Adrenal gland (tissue), 5 donors: ENCODE measurements around the gene MYO9A.

Experiments used
- POLR2A ChIP-seq, 2 donors: fragments of 450-650 bp; IDR thresholded peaks; one replicate each; pipeline ENCODE4 v1.6.1; 2017; ENCODE audit warnings: antibody characterized with exemption in 2 of 2, mild to moderate bottlenecking in 2 of 2, moderate library complexity in 1 of 2
- TF ChIP-seq, protein P1 (sequence below), 6 experiments: fragments of 450-650 bp in 4 of 6; fragments of 200-600 bp in 2 of 6; sonication (generic) in 1 of 6; IDR thresholded peaks; 1 replicate in 5 of 6; 2 replicates in 1 of 6; pipeline versions ENCODE4 v1.5.1 to v1.8.0; 2016 to 2021; ENCODE audit warnings: antibody characterized with exemption in 6 of 6, mild to moderate bottlenecking in 2 of 6, moderate library complexity in 1 of 6
- donor health status: DM: no; HTN: no; CAD: no.

DNA sequence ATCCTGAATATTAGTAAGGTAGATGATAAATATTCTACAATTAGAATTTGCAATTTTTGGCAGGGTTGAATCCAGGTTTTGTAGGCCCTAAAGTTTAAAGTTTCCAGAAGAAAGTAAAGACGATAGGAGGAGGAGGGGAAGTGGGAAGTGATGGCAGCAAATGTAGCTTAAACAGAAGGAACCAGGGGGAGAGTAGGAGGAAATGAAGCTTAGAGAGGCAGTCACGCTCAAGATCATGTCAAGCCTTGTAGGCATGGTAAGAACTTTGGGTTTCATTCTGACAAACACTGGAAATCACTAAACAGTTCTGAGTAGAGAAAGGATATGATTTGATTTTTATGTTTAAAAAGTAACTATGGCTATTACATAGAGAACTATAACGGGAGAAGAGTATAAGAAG lies 243.7 kb downstream of the MYO9A start:
- no peak for TF ChIP-seq POLR2A (IDR thresholded peaks at IDR 0.05)
- TF ChIP-seq, protein P1, sequence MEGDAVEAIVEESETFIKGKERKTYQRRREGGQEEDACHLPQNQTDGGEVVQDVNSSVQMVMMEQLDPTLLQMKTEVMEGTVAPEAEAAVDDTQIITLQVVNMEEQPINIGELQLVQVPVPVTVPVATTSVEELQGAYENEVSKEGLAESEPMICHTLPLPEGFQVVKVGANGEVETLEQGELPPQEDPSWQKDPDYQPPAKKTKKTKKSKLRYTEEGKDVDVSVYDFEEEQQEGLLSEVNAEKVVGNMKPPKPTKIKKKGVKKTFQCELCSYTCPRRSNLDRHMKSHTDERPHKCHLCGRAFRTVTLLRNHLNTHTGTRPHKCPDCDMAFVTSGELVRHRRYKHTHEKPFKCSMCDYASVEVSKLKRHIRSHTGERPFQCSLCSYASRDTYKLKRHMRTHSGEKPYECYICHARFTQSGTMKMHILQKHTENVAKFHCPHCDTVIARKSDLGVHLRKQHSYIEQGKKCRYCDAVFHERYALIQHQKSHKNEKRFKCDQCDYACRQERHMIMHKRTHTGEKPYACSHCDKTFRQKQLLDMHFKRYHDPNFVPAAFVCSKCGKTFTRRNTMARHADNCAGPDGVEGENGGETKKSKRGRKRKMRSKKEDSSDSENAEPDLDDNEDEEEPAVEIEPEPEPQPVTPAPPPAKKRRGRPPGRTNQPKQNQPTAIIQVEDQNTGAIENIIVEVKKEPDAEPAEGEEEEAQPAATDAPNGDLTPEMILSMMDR (IDR thresholded peaks at IDR 0.05): no peak
